ENCODE results near the gene KIFC3.

DNA sequence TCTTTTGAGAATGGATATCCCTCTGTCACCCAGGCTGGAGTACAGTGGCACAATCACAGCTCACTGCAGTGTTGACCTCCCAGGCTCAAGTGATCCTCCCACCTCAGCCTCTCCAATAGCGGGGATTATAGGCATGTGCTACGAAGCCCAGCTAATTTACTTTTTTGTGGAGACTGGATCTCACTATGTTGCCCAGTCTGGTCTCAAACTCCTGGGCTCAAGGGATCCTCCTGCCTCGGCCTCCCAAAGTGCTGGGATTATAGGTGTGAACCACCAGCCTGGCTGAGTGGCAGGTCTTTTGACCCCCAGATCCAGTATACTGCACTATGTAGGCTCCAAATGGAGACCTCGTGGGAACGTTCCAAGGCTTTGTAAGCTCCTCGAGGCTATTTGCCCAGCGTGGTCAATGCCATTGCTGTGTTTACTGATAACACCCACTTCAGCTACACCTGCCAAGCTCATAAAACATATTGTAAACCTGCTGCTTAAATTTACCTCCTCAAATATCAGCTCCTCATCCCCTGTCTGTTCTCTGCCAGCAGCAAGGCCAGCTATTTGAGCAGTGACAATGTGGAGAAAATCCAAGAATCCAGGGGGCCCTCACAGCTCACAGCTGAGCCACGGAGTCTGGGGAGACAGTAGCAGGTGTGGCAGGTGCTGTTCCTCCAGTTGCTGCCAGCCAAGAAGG is 16.2 kb upstream of the KIFC3 start:
- TF ChIP-seq CTCF (IDR thresholded peaks at IDR 0.05) (no peak), EP300 (IDR thresholded peaks at IDR 0.05) (no peak), POLR2AphosphoS5 (IDR thresholded peaks at IDR 0.05) (no peak), POLR2A (IDR thresholded peaks at IDR 0.05) (no peak)
